ENCODE data around the gene MTUS2. TPM values are rescaled to one million over a fixed set of nuclear protein-coding genes. Genes with fewer than 3 reads are reported as not detected.

Gene MTUS2
- total RNA-seq, 1 experiment from 2014 or later = 6.6 TPM

DNA sequence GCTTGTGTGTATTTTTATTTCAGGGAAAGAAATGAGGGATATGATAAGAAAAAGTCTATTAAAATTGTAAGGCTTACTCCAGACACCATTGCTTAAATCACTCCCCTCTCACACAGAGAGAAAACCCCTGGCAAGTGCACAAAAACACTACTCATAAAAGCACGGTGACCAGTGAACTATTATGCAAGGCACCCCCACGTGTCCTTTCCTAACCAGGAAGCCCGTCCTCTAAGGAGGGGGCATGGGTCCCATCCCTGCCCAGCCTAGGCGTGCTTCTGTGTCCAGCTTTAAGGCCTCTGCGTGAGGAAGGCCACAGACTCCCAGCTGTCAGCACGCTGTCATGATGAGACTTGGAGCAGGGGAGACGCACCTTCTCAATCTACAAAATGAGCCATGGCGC lies 691.8 kb downstream of the MTUS2 start:
- no peaks in the 10 kb centered on the region for H3K9me3 ChIP-seq (ENCODE audit: low read length)
- H3K27me3 ChIP-seq (ENCODE audit: low read length) = no peaks in the 10 kb centered on the region
- no peak overlapping the region for H3K4me3 ChIP-seq (ENCODE audit: low read length)
- no peak overlapping the region for H3K4me2 ChIP-seq (ENCODE audit: low read depth, low read length, poor library complexity, severe bottlenecking)
- H2AFZ ChIP-seq (ENCODE audit: low read length) = no peak overlapping the region
- no peak for DNase-seq
- H3K79me2 ChIP-seq (ENCODE audit: low read length) = no peaks in the 10 kb centered on the region
- peaks cover 18% of the 10 kb centered on the region for H3K4me1 ChIP-seq (ENCODE audit: low read length)
- H4K20me1 ChIP-seq (ENCODE audit: insufficient read depth, low read depth, low read length) = peaks cover 7% of the 10 kb centered on the region; the same call in 1 of the 2 replicates
- H3K27ac ChIP-seq (ENCODE audit: low read length) = no peak overlapping the region
- no peaks in the 10 kb centered on the region for H3K9me2 ChIP-seq (replicated peaks; ENCODE audit: insufficient read depth, low read length)
- no peaks in the 10 kb centered on the region for H3K36me3 ChIP-seq (ENCODE audit: insufficient read depth, low read length)
- H3K9ac ChIP-seq (ENCODE audit: low read length) = no peak overlapping the region

- Histone ChIP-seq H2AFZ (ENCODE audit: low read length) (no peak overlapping the region), H3K27me3 (ENCODE audit: low read length) (no peaks in the 10 kb centered on the region), H4K20me1 (ENCODE audit: insufficient read depth, low read depth, low read length) (peaks cover 7% of the 10 kb centered on the region; the same call in 1 of the 2 replicates), H3K9me2 (replicated peaks; ENCODE audit: insufficient read depth, low read length) (no peaks in the 10 kb centered on the region), H3K4me1 (ENCODE audit: low read length) (peaks cover 12% of the 10 kb centered on the region), H3K79me2 (ENCODE audit: low read length) (no peaks in the 10 kb centered on the region), H3K4me3 (ENCODE audit: low read length) (no peak overlapping the region), H3K4me2 (ENCODE audit: low read depth, low read length, poor library complexity, severe bottlenecking) (no peak overlapping the region), H3K9ac (ENCODE audit: low read length) (no peak overlapping the region), H3K9me3 (ENCODE audit: low read length) (no peaks in the 10 kb centered on the region), H3K27ac (ENCODE audit: low read length) (no peak overlapping the region), H3K36me3 (ENCODE audit: insufficient read depth, low read length) (peaks cover 5% of the 10 kb centered on the region; the same call in 1 of the 2 replicates)
- DNase-seq = no peak
These were observed 693.2 kb downstream of the MTUS2 start for GRCh38 chr13:29513002-29513980.

- H3K4me1 ChIP-seq (ENCODE audit: low read length) = peaks cover 3% of the 10 kb centered on the region
- no peaks in the 10 kb centered on the region for H3K9me3 ChIP-seq (ENCODE audit: low read length)
- peaks cover under 1% of the 10 kb centered on the region; the same call in 1 of the 2 replicates for H4K20me1 ChIP-seq (ENCODE audit: insufficient read depth, low read depth, low read length)
- peaks cover 5% of the 10 kb centered on the region; the same call in 1 of the 2 replicates for H3K36me3 ChIP-seq (ENCODE audit: insufficient read depth, low read length)
- DNase-seq = no peak
- H3K9ac ChIP-seq (ENCODE audit: low read length) = no peak overlapping the region
- no peak overlapping the region for H3K4me2 ChIP-seq (ENCODE audit: low read depth, low read length, poor library complexity, severe bottlenecking)
- H3K27me3 ChIP-seq (ENCODE audit: low read length) = no peaks in the 10 kb centered on the region
- H3K4me3 ChIP-seq (ENCODE audit: low read length) = no peak overlapping the region
- no peaks in the 10 kb centered on the region for H3K79me2 ChIP-seq (ENCODE audit: low read length)
- no peak overlapping the region for H2AFZ ChIP-seq (ENCODE audit: low read length)
- H3K9me2 ChIP-seq (replicated peaks; ENCODE audit: insufficient read depth, low read length) = no peaks in the 10 kb centered on the region
- no peak overlapping the region for H3K27ac ChIP-seq (ENCODE audit: low read length)
These were observed 694.0 kb downstream of the MTUS2 start for GRCh38 chr13:29513981-29514719.

DNA sequence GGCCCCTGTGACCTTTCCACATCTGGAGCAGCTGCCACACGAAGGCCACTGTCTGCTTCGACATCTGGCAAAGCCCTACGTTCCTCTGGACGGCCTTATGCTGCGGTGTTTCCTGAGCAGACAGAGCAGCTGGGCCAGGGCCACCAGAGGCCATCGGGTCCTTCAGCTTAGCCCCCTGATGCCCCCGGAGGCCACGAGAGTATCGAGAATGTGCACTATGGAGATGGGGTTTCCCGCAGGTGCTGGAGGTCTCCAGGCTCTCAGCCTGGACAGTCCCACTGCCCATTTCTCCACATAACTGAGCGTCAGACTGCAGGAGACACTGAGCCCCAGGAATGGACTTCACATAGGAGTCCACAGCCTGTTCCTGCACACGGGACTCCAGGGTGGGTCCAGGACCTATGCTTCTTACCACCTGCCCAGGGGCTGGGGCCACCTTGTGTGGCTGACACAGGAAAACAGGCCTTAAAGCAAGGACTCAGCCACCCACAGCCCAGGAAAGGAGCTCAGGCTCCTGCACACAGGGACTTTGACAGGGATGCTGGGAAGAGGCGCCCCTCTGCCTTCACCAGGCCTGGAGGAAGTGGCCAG lies 694.7 kb downstream of the MTUS2 start:
- H3K27ac ChIP-seq (ENCODE audit: low read length) = no peak overlapping the region
- H3K9me2 ChIP-seq (replicated peaks; ENCODE audit: insufficient read depth, low read length) = no peaks in the 10 kb centered on the region
- H3K9me3 ChIP-seq (ENCODE audit: low read length) = no peaks in the 10 kb centered on the region
- DNase-seq = no peak
- no peak overlapping the region for H3K4me2 ChIP-seq (ENCODE audit: low read depth, low read length, poor library complexity, severe bottlenecking)
- peaks cover 5% of the 10 kb centered on the region; the same call in 1 of the 2 replicates for H3K36me3 ChIP-seq (ENCODE audit: insufficient read depth, low read length)
- H3K9ac ChIP-seq (ENCODE audit: low read length) = no peak overlapping the region
- H3K79me2 ChIP-seq (ENCODE audit: low read length) = no peaks in the 10 kb centered on the region
- H3K4me3 ChIP-seq (ENCODE audit: low read length) = no peak overlapping the region
- no peaks in the 10 kb centered on the region for H3K27me3 ChIP-seq (ENCODE audit: low read length)
- H3K4me1 ChIP-seq (ENCODE audit: low read length) = no peaks in the 10 kb centered on the region
- no peak overlapping the region for H2AFZ ChIP-seq (ENCODE audit: low read length)
- no peaks in the 10 kb centered on the region for H4K20me1 ChIP-seq (ENCODE audit: insufficient read depth, low read depth, low read length)

DNA sequence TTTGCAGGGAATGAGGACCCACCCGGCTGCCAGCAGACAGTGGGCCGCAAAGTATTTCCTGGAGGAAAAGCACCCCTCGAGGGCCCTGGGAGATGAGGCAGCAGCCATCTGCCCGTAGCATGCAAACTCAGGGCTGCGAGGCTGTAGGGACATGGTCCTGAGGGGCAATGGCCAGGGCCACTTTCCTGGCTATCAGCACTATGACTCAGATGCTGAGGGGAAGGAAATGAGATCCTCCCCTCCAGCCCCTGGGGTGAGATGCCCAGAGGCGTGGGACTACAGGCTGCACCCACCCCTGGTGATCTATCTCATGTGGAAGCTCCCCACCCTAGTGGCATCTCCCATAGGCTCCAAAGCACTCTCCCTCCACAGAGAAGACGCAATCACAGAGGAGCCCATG lies 695.2 kb downstream of the MTUS2 start:
- no peak for DNase-seq
- H3K4me2 ChIP-seq (ENCODE audit: low read depth, low read length, poor library complexity, severe bottlenecking) = no peak overlapping the region
- H4K20me1 ChIP-seq (ENCODE audit: insufficient read depth, low read depth, low read length) = no peaks in the 10 kb centered on the region
- no peak overlapping the region for H3K27ac ChIP-seq (ENCODE audit: low read length)
- peaks cover 10% of the 10 kb centered on the region for H3K36me3 ChIP-seq (ENCODE audit: insufficient read depth, low read length)
- H3K4me3 ChIP-seq (ENCODE audit: low read length) = no peak overlapping the region
- no peaks in the 10 kb centered on the region for H3K79me2 ChIP-seq (ENCODE audit: low read length)
- H3K9me3 ChIP-seq (ENCODE audit: low read length) = no peaks in the 10 kb centered on the region
- no peak overlapping the region for H2AFZ ChIP-seq (ENCODE audit: low read length)
- no peak overlapping the region for H3K9ac ChIP-seq (ENCODE audit: low read length)
- H3K27me3 ChIP-seq (ENCODE audit: low read length) = no peaks in the 10 kb centered on the region
- H3K4me1 ChIP-seq (ENCODE audit: low read length) = no peaks in the 10 kb centered on the region
- H3K9me2 ChIP-seq (replicated peaks; ENCODE audit: insufficient read depth, low read length) = no peaks in the 10 kb centered on the region

DNA sequence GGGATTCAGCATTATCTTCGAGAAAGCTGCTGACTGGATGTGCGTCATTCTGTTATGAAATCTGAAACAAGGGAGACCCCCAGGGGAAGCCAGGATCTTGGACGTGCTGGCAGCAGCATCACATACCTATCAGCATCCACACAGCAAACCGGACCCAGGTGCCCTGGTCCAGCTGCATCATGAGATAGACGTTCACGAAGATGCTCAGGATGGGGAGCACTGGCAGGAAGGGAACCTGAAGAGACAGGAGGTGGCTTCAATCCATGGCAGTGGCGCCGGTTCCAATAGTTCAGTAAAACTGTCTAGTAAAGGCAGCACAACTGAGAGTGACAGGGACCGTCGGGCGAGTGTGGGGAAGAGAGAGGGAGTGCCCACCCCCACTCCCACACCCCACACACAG lies 695.9 kb downstream of the MTUS2 start:
- no peak for DNase-seq
- H3K9ac ChIP-seq (ENCODE audit: low read length) = no peak overlapping the region
- no peak overlapping the region for H2AFZ ChIP-seq (ENCODE audit: low read length)
- H3K36me3 ChIP-seq (ENCODE audit: insufficient read depth, low read length) = peaks cover 15% of the 10 kb centered on the region
- H3K4me1 ChIP-seq (ENCODE audit: low read length) = no peaks in the 10 kb centered on the region
- H3K27me3 ChIP-seq (ENCODE audit: low read length) = no peaks in the 10 kb centered on the region
- no peaks in the 10 kb centered on the region for H3K9me3 ChIP-seq (ENCODE audit: low read length)
- H3K4me3 ChIP-seq (ENCODE audit: low read length) = no peak overlapping the region
- H3K9me2 ChIP-seq (replicated peaks; ENCODE audit: insufficient read depth, low read length) = no peaks in the 10 kb centered on the region
- no peaks in the 10 kb centered on the region for H3K79me2 ChIP-seq (ENCODE audit: low read length)
- H4K20me1 ChIP-seq (ENCODE audit: insufficient read depth, low read depth, low read length) = 0 out of 2 replicates have a peak, but pooled peaks cover 5% of the 10 kb centered on the region
- no peak overlapping the region for H3K4me2 ChIP-seq (ENCODE audit: low read depth, low read length, poor library complexity, severe bottlenecking)
- no peak overlapping the region for H3K27ac ChIP-seq (ENCODE audit: low read length)

GRCh38 chr13:29516880-29517279 lies 696.7 kb downstream of the MTUS2 start:
- Histone ChIP-seq H3K9ac (ENCODE audit: low read length) (no peak overlapping the region), H3K79me2 (ENCODE audit: low read length) (no peaks in the 10 kb centered on the region), H3K4me1 (ENCODE audit: low read length) (no peaks in the 10 kb centered on the region), H3K4me3 (ENCODE audit: low read length) (no peak overlapping the region), H3K27ac (ENCODE audit: low read length) (no peak overlapping the region), H4K20me1 (ENCODE audit: insufficient read depth, low read depth, low read length) (0 out of 2 replicates have a peak, but pooled peaks cover 5% of the 10 kb centered on the region), H3K9me2 (replicated peaks; ENCODE audit: insufficient read depth, low read length) (no peaks in the 10 kb centered on the region), H3K4me2 (ENCODE audit: low read depth, low read length, poor library complexity, severe bottlenecking) (no peak overlapping the region), H2AFZ (ENCODE audit: low read length) (no peak overlapping the region), H3K27me3 (ENCODE audit: low read length) (no peaks in the 10 kb centered on the region), H3K36me3 (ENCODE audit: insufficient read depth, low read length) (peaks cover 15% of the 10 kb centered on the region), H3K9me3 (ENCODE audit: low read length) (no peaks in the 10 kb centered on the region)
- DNase-seq = no peak

GRCh38 chr13:29519921-29520320 lies 699.8 kb downstream of the MTUS2 start:
- Histone ChIP-seq H3K4me3 (ENCODE audit: low read length) (no peak overlapping the region), H3K27me3 (ENCODE audit: low read length) (no peaks in the 10 kb centered on the region), H3K27ac (ENCODE audit: low read length) (no peak overlapping the region), H3K9me2 (replicated peaks; ENCODE audit: insufficient read depth, low read length) (no peaks in the 10 kb centered on the region), H4K20me1 (ENCODE audit: insufficient read depth, low read depth, low read length) (0 out of 2 replicates have a peak, but pooled peaks cover 5% of the 10 kb centered on the region), H3K79me2 (ENCODE audit: low read length) (0 out of 2 replicates have a peak, but pooled peaks cover 3% of the 10 kb centered on the region), H3K4me1 (ENCODE audit: low read length) (no peaks in the 10 kb centered on the region), H3K36me3 (ENCODE audit: insufficient read depth, low read length) (peaks cover 27% of the 10 kb centered on the region), H3K4me2 (ENCODE audit: low read depth, low read length, poor library complexity, severe bottlenecking) (no peak overlapping the region), H3K9ac (ENCODE audit: low read length) (no peak overlapping the region), H3K9me3 (ENCODE audit: low read length) (no peaks in the 10 kb centered on the region), H2AFZ (ENCODE audit: low read length) (no peak overlapping the region)
- DNase-seq = no peak

Data from Karpas-422 (cell line).